Inferior parietal cortex (tissue), 1 donor: ENCODE data around the gene TGFBR3.

Experiments used
- DNase-seq: peaks from one replicate; pipeline ENCODE4 v3.0.0-alpha.2; 2016; ENCODE audit errors: extremely low spot score

Gene TGFBR3

GRCh38 chr1:91799863-91800262 lies 86.1 kb downstream of the TGFBR3 start:
- no peak for DNase-seq

GRCh38 chr1:91799159-91799558 lies 86.8 kb downstream of the TGFBR3 start:
- no peak for DNase-seq

DNA sequence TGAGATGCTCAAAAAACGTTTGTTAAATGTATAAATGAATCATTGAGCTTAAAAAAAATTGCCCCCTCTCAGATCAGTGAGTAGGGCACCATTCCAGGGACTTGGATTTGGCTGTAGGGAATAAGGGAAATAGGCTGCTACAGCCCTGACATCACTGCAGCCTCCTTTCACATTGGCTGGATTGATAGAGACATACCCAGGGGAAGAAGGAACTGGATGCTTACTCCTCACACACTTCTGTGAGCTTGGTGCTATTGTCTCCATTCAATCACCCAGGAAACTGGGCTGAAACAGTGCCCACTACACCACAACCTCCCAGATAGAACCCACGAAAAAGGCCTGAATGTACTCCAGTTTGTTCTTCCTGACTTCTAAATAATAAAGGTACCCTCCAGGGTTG lies 87.2 kb downstream of the TGFBR3 start:
- no peak for DNase-seq

DNA sequence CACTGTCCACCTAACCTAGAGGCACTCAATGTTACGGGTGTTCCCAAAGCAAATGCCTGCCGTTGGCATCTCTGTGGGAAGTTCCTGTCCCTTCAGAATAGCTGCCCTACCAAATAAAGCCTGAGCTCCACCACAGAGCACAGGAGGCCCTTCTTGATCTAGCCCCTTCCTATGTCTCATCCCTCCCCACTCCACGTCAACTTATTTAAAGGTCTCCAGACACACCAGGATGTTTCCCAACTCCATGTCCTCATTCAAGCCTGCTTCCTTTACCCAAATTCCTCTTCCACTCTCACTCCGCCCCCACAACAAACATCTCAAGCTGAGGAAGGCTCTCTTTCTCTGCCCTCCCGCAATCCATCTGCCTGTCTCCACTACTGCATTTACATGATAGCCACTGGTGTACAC lies 87.7 kb downstream of the TGFBR3 start:
- no peak for DNase-seq

- no peak for DNase-seq
These were observed 88.8 kb downstream of the TGFBR3 start for GRCh38 chr1:91797164-91797563.

GRCh38 chr1:91796390-91796654 lies 89.6 kb downstream of the TGFBR3 start:
- DNase-seq = no peak

- DNase-seq = no peak
These were observed 90.2 kb downstream of the TGFBR3 start for GRCh38 chr1:91795591-91796389.

GRCh38 chr1:91793877-91794276 lies 92.1 kb downstream of the TGFBR3 start:
- no peak for DNase-seq

DNA sequence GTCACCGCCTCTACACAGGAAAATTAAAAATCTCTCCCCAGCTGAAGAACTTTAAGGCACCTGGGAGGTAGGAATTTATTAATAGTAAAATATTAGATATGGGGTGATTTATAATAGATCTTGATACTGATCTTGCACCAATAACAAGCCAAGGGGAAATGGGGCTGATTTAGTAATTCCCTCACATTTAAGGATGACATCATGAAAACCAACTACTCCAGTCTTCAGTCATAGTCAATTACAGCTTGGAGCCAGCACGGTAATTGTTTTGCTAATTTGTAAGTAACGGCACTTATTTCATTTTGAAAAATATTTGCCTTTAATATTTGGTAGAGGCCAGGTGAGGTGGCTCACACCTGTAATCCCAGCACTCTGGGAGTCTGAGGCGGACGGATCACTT lies 92.8 kb downstream of the TGFBR3 start:
- DNase-seq = no peak

DNA sequence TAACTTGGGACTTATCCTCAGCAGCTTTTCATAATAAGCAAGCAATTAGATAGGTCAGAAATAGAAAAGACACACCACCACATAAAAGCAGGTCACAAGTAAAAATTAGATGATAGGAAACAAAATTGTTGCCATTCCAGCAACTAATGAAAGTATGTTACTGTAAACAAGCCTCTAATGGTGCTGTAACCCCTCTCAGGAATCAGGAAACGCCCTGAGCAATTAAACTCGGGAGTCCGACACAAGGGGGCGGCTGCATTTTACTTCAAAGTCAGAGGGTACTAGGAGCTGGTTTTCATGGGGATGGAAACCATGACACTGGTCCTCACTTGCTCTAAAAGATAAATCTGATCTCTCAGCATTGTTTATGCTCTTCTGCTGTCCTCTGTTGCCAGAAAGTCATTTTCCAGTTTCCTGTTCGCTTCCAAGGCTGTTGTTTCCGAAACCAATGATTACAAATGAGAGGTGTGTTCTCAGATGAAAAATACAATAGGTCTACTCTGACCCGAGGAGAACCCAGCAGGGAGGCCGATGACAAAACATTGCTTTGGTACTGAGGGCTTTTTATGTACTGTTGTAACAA lies 93.4 kb downstream of the TGFBR3 start:
- no peak for DNase-seq

GRCh38 chr1:91791691-91792488 lies 94.1 kb downstream of the TGFBR3 start:
- DNase-seq = no peak

DNA sequence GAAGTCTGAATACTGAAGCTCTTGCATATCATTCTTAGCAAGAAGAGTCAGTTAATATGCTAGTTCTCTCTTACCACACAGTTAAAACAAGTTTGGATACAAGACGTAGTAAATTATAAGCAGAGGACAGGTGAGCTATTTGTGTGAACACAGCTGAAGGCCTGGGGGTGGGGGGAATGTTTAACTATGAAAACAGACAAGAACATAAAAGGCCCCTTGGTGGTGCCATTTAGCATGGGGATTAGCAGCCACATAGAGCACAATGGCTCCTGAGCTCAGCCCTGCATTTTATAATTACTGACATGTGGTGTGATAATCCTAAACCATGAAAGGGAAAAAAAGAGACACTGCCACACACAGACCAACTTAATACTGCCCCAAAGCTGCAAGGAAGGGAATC lies 94.8 kb downstream of the TGFBR3 start:
- DNase-seq = no peak

DNA sequence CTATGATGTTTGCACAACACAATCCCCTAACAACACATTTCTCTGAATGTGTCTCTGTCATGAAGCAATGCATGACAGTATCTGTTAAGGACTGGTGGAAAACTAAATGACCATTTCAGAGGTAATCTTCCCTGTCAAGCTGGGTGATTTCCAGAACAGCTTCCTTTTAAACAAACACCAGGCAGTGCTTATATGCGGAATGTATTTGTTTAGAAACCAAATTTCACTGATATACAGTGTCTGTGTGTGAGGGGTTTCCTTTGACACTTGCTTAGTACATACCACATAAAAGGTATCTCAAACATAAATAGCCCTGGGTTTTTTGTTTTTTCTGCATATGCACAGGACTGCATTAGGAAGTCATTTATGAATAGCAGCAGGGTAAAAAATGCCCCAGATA lies 95.6 kb downstream of the TGFBR3 start:
- no peak for DNase-seq

DNA sequence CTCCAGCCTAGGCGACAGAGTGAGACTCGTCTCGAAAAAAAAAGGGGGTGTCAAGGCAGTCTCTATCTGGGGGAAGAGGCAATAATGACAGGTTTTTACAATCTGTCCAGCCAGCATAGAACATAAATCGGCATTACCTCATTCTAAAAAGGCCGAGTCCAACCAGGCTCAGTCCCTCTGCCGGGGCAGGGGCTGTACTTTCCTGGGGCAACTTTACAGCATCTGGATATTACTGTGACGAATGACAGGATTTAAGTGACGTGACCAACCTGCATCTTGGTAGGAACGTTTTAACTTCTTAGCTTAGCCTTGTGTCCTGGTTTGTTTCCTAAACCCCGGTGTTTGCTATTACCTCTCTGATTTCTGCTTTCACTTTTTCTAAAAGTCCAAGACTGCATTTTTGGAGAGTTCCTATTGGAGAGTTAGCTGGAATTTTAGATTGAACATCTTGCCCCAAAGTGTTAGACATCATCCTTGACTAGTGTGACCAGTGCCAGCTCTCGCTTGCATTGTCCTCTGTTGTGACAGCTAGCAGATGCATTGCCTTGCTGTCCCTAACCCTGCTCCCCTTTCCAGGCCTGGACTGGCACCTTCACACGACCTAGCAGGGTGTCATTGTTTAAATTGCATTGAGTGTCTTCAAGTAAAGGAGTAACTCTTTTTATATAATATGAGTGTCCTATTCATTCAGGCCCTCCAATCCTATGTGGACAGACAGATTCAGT lies 96.5 kb downstream of the TGFBR3 start:
- no peak for DNase-seq

DNA sequence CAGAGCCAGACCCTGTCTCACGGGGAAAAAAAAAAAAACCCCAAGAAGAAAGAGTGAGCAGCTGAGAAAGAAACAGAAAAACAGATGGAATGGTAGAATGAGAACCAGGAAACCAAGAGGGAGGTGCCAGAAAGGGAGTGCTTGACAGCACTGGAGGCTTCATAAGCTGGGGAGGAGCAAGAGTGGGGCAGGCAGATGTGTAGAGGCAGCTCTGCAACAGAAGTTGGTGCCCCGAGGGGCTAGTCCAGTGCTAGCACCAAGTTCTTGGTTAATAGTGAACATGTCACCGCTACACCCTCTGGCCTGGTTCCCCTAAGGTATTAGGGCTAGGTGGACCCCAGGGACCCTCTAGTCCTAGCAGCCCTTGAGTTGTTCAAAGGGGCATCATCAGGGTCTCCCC lies 98.0 kb downstream of the TGFBR3 start:
- DNase-seq = no peak

DNA sequence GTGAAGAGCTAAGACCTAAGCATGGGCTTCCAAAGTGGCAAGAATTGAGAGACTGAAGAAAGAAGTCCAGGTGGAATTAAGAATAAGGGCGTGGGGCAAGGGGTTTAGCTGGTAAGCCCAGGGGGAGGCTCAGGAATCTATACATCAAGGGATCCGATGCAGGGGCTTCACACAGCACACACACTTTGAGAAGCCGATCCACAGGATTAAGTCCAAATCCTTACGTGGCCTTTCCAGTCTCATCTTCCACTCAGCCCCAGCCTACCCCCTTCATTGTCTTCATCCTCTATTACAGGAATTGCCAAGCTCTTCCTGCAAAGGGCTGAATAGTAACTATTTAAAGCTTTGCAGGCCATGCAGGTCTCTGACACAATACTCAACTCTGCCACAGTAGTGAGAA lies 101.3 kb downstream of the TGFBR3 start:
- DNase-seq = no peak

DNA sequence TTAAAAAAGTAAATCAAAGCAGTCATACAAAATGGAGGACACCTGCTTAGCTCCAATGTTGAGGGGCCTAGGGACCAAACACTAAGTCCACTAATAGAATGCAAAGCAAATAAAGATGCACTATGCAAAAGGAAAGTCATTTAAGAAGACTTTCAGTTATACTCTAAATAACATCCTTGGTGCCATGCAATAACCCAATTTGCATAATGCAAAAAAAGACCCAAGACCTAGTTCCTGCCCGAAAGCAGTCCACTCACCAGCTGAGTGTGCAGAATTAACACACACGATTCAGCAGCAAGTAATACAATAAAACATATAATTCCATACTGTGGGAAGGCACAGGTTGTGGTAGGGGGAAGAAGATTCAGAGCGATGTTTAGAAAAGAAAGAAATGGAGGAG lies 101.8 kb downstream of the TGFBR3 start:
- no peak for DNase-seq

DNA sequence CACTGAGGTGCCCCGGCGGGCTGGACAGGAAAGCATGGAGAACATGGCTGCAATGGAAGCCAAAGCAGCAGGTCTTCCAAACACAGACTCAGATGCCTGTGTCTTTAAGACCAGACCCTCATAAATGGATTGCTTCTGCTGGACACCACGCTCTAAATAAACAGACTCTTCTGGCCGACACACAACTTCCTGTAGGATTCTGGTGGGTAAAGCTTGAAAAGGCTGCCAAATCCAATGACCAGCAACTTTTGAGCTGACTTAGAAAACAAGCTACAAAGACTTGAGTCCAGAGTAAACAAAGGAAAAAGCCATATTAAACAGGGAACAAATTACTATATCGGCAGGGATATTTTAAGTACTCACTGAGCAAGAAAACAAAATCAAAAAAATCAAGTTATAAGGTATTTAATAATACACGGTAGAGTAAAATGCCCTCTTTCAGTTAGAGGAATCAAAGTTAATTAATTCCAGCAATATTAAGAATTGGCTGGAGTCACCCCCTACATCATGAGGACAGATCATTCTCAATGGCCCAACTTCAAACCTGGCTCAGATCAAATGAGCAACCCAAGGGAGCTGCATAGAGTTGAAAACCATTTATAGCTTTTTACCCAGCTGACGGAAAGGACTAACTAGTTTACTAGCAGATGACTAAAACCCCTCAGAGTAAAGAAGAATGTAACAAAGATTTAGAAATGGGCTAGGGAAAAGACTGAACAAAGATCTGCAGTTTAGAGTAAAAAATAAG lies 102.4 kb downstream of the TGFBR3 start:
- DNase-seq = no peak

DNA sequence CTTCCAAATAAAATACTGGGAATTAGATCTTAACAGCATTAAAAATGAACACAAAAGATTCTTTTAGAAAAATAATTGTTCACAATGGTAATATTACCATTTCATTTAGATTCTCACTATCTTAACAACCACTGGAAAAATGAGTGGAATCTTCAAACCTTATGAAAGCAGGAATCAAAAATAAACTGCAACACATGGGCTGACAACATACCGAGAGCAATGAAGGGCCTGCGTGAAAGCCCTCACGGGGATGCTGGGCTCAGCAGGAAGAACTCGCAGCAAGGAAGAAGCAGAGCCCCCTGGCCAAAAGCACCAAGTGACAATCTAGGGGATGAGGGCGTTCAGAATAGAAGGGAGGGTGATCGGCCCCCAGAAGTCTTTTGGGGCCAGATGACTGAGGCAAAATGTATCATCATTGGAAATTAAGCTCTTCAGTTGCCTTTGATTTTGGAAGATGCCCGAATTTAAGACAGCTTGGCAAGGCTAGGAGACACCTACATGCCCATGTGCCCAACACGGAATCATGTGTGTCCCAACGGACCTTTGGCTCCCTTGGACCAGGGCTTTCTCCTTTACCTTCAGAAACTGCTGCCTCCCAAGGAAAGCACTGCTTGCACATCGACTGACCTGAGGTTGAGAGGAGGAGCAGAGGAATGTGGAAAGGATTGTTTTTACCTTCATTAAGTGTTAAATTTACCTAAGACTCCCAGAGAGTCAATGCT lies 103.9 kb downstream of the TGFBR3 start:
- no peak for DNase-seq

- DNase-seq = peak; percentile 22
These were observed 104.6 kb downstream of the TGFBR3 start for GRCh38 chr1:91781371-91781825.

DNA sequence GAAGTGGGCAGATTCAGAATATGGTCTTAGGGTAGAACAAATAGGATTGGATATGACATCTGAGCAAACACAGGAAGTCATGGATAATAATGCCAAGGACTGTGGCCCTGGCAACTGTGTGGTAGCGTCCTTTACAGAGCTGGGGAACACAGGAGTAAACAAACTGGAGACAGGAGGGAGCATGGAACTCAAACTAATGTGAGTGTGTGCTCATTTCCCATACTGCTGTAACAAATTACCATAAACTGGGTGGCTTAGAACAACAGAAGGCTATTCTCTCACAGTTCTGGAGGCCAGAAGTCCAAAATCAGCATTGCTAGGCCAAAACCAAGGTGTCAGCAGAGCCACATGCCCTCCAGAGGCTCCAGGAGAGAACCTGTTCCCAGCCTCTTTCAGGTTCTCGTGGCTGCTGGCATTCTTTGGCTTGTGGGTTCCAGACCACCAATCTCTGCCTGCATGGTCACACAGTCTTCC lies 106.4 kb downstream of the TGFBR3 start:
- DNase-seq = no peak
